OCI-M2 (cell line): Measurements from ENCODE around the gene INAVA.

Experiments
- DNase-seq: peaks from one replicate; lab custom pipeline; 2025; ENCODE audit not compliant: unreplicated experiment; lab: John Stamatoyannopoulos, UW

The INAVA gene

GRCh38 chr1:200874694-200875093 is 20.0 kb upstream of the INAVA start:
- DNase-seq = no peak

GRCh38 chr1:200875416-200875815 is 19.3 kb upstream of the INAVA start:
- no peak for DNase-seq

- no peak for DNase-seq
These were observed 17.7 kb upstream of the INAVA start for GRCh38 chr1:200877010-200877409.

- no peak for DNase-seq
These were observed 16.7 kb upstream of the INAVA start for GRCh38 chr1:200877839-200878551.

- no peak for DNase-seq
These were observed 14.5 kb upstream of the INAVA start for GRCh38 chr1:200880212-200880611.

- DNase-seq = no peak
These were observed 11.6 kb upstream of the INAVA start for GRCh38 chr1:200883118-200883517.

- DNase-seq = no peak
These were observed 8.9 kb upstream of the INAVA start for GRCh38 chr1:200885623-200886402.

- DNase-seq = no peak
These were observed 8.1 kb upstream of the INAVA start for GRCh38 chr1:200886594-200886993.

GRCh38 chr1:200887036-200887435 is 7.7 kb upstream of the INAVA start:
- no peak for DNase-seq

- no peak for DNase-seq
These were observed 6.8 kb upstream of the INAVA start for GRCh38 chr1:200887772-200888348.

GRCh38 chr1:200888349-200888838 is 6.3 kb upstream of the INAVA start:
- no peak for DNase-seq

- DNase-seq = no peak
These were observed 5.1 kb upstream of the INAVA start for GRCh38 chr1:200889571-200889970.

- no peak for DNase-seq
These were observed 4.7 kb upstream of the INAVA start for GRCh38 chr1:200890027-200890426.

GRCh38 chr1:200890818-200891773 is 3.6 kb upstream of the INAVA start:
- DNase-seq = no peak

GRCh38 chr1:200891774-200892157 is 2.9 kb upstream of the INAVA start:
- no peak for DNase-seq

- DNase-seq = no peak
These were observed 2.2 kb upstream of the INAVA start for GRCh38 chr1:200892546-200892945.

- DNase-seq = no peak
These were observed 1.7 kb upstream of the INAVA start for GRCh38 chr1:200892958-200893357.

- DNase-seq = no peak
These were observed 1.2 kb upstream of the INAVA start for GRCh38 chr1:200893411-200893901.

GRCh38 chr1:200895443-200895789 is 716 bp downstream of the INAVA start:
- no peak for DNase-seq

- no peak for DNase-seq
These were observed 1.3 kb downstream of the INAVA start for GRCh38 chr1:200895801-200896530.
